Lower leg skin (tissue), 3 donors: ENCODE results near the gene OAS1.

Experiments
- CTCF ChIP-seq, 3 donors: fragments of 450-650 bp; IDR thresholded peaks; one replicate each; pipeline ENCODE4 v1.5.1; 2016; ENCODE audit warnings: antibody characterized with exemption in 3 of 3, mild to moderate bottlenecking in 3 of 3, moderate library complexity in 2 of 3
- POLR2A ChIP-seq, 2 donors: fragments of 450-650 bp; IDR thresholded peaks; one replicate each; pipeline ENCODE4 v1.6.1; 2016 to 2017; ENCODE audit warnings: antibody characterized with exemption in 2 of 2, mild to moderate bottlenecking in 1 of 2, moderate library complexity in 1 of 2

GRCh38 chr12:112870267-112870980 lies 36.3 kb upstream of the OAS1 start:
- TF ChIP-seq CTCF (IDR thresholded peaks at IDR 0.05) (no peak), POLR2A (IDR thresholded peaks at IDR 0.05) (no peak)
